HL-60/S4 treated with phorbol 12-myristate 13-acetate at 8.2 ng/mL for 4 days and 3 days (cell line): ENCODE results near the gene DUSP28.
"Not testable (repeated sequence)": the region's sequence is repeated elsewhere in the genome, so short reads cannot be mapped to it uniquely, and the experiment has no call there.

Experiments
- in situ Hi-C: fragments of 300-500 bp; cut with MboI; formaldehyde crosslinking; loops from 2 replicates; pipeline ENCODE4 v1.15.0; 2022; ENCODE audit warnings: low sequenced_read_pairs

DUSP28 gene

DNA sequence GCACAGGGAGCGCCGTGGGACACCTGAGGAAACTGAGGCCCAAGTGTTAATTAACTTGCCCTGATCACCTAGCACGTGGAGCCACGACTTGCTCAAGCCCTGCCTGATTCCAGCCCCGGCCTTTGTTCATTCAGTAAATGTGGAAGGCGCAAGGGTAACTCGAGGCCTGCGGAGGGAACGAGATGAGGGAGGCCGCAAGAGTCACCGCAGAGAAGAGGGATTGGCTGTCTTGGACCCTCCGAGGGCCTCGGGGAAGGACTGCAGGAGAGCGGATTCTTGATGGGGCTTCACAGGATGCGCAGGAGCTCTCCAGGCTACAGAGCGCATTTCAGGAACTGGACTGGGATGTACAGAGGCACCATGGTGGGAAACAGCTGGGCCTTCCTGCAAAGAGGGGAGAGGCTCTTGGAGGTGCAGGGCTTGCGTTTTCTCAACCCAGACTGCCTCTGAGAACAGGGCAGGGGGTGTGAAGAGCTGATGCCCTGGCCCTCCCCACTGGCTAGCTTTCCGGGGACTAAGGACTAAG lies 1.9 kb upstream of the DUSP28 start:
- in situ Hi-C loops, result no loop called here

DNA sequence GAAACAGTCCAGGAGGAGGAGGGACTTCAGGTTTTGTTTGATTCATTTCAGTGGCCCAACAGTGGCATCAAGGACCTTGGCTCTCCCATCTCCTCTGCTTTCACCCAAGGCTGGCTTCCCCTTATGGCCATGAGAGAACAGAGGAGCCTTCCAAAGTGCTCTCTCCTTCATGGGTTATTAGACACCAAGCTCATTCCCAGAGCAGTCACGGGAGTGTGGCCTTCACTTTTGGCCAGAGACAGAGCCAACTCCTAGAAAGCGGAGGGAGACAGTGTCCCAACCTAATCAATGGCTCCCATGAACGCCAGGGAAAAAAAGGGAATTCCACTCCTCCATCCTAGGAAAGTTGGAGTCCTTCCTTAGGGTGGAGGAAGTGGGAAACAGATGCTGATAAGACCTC lies 871 bp upstream of the DUSP28 start:
- in situ Hi-C loops, result no loop called here

DNA sequence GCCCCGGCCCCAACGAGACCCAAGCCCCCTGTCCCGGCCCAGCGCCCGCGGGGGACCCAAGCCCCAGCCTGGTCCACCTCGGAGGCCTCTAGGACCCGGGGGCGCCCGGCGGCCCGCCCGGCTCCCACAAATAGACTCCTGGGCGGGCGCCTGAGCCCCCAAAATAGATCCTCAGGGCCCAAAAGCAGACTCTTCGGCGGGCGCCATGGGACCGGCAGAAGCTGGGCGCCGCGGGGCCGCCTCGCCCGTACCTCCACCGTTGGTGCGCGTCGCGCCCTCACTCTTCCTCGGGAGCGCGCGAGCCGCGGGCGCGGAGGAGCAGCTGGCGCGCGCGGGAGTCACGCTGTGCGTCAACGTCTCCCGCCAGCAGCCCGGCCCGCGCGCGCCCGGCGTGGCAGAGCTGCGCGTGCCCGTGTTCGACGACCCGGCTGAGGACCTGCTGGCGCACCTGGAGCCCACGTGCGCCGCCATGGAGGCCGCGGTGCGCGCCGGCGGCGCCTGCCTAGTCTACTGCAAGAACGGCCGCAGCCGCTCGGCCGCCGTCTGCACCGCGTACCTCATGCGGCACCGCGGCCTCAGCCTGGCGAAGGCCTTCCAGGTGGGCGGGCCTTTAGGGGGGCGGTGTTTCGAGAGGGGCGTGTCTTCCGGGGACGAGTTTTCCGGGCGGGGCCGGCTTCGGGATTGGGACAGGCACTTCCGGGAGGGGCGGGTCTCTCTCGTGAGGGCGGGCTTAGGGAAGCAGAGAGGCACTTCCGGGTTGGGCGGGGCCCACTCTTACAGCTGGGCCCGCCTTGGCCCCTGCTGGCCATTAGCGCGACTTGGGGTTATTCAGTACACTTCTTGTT lies 545 bp downstream of the DUSP28 start:
- in situ Hi-C loops, result no loop called here

DNA sequence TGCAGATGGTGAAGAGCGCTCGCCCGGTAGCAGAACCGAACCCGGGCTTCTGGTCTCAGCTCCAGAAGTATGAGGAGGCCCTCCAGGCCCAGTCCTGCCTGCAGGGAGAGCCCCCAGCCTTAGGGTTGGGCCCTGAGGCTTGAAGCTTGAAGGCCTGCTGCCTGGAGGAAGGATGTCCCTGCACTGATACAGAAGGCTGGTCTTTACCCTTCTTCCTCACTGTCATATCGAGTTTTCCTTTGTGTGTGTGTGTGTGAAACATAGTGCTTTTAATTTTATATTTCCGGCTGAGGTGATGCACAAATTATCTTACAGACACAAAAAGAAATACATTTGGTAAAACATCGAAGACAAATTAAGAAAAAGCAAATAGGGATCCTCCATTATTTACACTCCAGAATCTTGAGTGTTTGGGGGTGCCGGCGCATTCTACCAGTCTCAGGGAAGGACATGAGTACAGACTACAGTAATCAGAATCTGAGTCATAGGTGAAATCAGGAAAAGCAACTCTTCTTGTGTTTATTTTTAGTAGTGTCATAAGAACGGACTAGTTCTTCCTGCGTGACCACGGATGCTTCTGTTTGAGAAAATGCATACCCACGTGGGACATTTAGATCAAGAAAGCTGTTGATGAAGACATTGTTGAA lies 1.3 kb downstream of the DUSP28 start:
- in situ Hi-C loops, result no loop called here

DNA sequence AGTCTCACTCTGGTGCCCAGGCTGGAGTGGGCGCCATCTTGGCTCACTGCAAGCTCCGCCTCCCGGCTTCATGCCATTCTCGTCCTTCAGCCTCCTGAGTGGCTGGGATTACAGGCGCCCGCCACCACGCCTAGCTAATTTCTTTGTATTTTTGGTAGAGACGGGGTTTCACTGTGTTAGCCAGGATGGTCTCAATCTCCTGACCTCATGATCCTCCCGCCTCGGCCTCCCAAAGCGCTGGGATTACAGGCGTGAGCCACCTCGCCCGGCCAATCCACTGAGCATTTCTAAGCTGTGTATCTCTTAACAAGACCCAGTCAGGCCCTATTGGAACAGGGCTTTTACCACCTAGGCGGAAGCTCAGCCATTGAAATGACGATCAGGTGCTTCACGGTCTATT lies 3.1 kb downstream of the DUSP28 start:
- in situ Hi-C loops, result not testable (repeated sequence)

DNA sequence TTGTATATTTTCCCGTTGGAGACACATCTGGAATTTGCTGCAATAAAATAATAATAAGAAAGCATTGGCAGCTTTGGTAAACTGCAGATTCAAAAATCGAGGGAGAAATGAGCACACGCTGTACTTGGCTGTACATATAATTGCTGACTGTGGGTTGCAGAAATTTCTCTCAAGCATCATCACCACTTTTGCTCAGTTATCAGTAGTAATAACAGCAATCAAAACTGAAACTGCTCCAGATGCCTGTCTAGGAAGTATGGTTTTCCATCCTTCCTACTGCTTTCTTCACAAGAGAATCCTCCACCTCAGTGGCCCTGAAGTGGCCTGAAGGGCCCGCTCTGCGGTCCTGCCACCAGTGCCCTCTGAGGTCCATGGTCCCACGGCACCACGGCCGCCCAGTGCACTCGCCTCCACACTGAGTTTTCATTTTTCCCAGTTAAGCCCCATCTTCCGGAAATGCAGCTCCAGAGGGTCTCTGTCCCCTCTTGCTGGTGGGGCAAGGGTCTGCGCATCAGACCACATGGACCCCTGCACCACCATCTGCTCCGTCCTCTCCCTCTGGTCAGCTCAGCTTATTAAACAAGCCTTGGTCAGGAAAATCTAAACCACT lies 3.9 kb downstream of the DUSP28 start:
- in situ Hi-C loops, result no loop called here

DNA sequence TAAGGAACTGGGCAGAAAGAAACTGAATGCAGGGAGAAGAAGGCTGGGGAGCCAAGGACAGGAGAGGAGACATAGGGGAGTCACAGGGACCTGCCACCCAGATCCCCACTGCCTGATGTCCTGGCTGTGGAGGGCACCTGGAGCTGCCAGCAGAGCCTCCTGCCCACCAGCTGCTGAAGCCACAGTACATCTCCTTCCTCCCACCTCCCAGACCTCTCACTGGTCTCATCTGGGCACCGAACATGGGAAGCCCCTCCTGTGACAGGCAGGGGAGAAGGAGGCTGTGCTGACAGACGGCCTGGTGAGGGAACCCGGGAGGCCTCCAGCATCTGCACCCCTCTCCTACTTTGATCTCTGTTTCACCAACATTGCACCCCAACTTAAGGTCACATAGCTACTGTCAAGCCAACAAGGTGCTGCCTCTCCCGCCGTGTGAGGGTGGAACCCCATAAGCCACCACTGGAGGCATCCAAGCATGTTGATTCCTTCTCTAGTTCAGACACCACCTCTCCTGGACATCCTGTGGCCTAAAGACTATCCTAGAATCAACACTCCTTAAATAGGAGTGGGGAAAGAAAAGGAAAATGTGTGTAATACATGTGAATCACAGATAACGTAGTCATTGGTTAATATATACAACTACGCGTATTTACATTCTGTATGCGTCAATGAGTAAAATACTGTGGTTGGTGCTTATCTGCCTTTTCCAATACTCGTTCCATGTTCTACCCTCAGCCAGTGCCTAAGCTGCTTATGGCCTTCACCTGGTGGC lies 4.6 kb downstream of the DUSP28 start:
- in situ Hi-C loops, result no loop called here

DNA sequence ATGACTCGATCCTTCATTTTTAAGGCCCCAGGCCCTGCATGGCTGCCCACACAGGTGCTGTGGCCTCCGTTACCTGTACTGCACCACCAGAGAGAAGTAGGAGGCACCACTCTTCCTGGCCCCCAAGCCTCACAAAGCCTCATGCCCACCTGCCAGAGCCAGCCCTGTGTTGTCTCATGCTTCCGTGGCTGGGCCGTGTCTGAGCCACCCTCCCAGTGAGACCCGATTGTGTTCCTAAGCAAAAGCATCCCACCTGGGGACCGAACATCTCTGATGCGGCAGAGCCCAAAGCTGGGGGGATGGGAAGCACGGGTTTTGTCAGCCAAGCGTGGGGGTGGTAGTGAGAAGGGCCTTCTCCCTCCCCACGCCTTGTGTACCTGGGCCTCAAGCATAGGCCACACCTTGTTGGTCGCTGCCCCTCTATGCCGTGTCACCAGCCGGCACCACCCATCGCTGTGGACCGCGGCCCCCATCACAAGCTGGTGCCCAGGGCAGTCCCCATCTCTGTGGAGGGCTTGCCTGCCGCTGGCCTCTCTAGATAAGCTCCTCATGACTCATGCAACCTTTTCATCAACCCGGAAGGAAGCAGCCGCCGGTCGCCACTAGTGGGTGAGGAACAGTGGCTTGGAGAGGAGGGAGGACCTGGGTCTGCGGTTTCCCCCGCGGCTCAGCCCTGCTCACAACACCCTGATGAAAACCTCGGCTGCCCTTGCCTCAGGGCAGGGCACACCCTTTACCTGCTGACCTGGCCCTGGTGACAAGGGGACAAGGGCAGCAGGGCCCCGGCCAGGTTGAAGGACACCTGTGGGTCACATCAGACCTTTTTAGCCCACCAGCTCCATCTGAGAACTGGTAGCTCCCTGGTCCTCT lies 5.4 kb downstream of the DUSP28 start:
- in situ Hi-C loops, result no loop called here

DNA sequence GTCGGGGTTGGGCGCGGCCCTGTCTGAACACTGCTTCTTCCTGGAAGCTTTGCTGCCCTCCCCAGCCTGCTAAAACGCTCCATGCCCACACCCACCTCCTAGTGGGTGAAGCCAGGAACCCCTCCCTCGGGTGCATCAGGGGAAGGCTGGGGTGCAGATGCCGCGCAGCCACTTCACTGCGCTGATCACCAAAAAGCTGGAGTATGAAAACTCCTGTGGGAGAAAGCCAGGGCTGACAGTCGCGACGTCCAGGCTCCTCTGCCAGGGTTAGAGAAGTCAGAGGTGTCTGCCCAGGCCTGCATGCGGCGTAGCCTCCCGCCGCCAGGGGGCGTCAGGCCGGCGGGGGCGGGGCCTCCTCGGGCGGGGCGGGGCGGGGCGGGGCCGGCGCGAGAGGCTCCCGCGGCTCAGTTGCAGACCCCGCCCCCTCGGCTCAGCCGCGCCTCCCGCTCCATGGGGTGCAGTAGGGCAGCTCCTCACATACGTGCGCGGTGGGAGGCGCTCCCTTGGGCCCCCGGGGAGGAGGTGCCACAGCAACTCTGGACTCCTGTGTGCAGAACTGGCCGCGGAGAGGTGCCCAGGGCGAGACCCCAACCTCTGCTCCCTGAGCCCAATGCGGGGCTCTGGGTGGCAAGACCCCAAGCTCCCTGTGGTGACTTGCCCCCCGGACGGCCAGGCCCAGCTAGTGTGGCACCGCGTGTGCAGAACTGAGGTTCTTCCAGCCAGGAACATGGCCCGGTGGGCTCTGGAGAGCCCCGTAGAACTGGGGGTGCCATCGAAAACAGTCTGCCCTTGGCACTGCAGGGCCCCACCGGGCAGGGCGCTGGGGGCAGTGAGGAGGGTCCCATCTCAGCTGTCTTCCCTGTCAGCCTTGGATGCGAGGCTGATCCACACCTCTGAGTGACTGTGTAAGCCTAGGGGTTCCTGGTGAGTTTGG lies 6.3 kb downstream of the DUSP28 start:
- in situ Hi-C loops, result no loop called here

DNA sequence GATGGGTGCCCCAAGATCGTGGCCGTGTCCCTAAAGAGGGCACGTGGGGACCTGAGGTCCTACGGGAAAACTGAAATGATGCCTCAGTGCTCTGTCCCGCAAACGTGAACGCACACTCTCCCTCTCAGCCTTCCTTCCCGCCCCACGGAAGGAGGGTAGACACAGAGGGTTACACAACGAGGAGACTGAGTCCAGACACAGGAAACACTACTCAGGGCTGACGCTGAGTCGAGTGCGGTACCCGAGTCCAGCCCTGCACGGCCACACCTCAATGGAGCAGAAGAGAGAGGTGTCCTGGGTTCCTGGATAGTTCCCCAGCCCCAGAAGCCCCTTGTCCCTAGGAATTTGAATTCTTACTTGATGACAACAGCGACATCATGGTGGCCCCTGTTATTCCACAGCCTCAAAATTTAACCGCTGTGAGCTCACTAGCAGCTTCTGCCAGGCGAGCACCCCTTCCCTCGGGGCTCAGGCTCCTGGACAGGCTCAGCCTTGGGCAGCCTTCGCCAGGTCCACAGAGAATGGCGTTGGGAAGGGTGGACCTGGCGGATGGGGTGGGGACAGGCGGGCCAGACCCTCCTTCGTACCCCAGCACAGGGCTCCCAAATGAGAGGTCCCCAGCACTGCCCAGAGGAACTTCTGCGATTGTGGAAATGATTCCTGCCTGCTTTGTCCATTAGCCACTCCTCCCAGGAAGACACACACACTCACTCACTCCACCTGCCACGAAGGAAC lies 7.1 kb downstream of the DUSP28 start:
- in situ Hi-C loops, result no loop called here

DNA sequence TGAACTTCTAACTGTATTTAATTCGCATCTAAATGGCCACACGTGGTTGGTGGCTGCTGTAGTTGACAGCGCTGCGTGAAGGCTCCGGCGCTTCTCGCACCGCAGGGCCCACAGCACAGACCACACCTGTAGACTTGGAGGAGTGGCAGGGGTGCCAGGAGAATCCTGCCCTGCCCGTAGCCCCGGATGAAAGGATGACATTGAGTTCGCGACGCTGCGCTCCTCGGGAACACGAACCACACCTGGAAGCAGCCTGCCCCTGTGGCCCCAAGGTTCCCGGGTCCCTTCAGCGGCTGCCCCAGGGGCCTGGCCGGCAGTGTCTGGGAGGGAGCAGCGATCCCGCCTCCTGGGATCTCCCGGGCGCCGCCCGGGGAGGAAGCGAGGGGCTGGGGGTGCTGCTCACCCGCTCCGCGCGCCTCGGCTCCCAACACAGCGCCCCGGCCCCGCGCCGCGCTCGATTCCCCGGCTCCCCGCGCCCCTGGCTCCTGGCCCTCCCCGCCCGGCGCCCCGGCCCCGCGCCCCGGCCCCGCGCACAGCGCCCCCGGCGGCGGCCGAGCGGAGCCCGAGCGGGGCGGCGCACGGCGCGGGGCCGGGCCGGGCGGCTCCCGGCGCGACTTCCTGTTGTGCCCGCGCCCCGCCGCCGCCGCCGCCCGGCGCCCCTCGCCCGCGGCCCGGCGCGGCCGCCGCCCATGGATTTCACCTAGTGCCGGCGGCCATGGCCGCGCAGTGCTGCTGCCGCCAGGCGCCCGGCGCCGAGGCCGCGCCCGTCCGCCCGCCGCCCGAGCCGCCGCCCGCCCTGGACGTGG lies 7.9 kb downstream of the DUSP28 start, which contains the start of gene RNPEPL1:
Gene RNPEPL1 (plus strand): TSS at position 613 of the 806 bp plus-strand sequence. CDS start 103 bp downstream, at position 716.
- in situ Hi-C loops, result no loop called here

DNA sequence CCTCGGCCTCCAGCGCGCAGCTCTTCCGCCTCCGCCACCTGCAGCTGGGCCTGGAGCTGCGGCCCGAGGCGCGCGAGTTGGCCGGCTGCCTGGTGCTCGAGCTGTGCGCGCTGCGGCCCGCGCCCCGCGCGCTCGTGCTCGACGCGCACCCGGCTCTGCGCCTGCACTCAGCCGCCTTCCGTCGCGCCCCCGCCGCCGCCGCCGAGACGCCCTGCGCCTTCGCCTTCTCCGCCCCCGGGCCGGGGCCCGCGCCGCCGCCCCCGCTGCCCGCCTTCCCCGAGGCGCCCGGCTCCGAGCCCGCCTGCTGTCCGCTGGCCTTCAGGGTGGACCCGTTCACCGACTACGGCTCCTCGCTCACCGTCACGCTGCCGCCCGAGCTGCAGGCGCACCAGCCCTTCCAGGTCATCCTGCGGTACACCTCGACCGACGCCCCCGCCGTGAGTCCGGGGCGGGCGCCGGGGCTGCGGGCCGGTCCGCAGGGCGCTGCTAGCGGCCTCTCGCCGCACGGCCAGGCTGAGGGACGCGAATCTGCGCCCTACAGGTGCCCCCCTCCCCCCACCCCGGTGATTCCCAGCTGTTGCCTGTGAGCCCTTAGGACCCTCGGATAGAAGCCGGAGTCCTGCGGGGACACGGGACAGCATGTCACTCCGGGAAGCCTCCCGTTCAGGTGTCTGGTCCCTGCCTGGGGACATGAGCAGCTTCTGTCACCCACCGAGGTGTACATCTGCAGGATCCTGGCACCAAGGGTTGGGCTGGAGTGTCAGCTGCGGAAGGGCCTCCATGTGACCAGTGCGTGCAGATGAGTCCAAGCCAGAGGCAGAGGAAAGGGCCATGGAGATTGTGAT lies 8.7 kb downstream of the DUSP28 start:
- in situ Hi-C loops, result no loop called here

DNA sequence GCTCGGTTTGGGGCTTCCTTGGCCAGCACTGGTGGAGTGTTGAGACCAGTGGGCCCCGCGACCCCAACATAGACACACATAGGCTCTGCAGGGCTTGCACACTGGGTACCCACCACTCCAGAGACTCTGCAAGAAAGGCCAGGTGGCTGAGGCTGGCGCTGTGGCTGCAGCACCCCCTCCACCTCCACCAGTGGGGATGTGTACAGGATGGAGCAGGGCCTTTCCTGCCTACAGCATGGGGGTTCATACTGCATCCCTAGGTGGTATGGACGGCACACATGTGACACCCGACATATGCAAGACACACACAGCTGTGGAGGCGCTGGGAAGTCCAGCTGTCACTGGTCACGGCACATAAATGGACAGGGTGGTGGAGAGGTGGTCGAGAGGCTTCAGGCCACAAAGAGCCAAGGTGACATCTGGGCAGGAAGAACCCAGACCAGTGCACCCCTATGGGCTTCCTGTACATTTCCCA lies 9.4 kb downstream of the DUSP28 start:
- in situ Hi-C loops, result no loop called here

DNA sequence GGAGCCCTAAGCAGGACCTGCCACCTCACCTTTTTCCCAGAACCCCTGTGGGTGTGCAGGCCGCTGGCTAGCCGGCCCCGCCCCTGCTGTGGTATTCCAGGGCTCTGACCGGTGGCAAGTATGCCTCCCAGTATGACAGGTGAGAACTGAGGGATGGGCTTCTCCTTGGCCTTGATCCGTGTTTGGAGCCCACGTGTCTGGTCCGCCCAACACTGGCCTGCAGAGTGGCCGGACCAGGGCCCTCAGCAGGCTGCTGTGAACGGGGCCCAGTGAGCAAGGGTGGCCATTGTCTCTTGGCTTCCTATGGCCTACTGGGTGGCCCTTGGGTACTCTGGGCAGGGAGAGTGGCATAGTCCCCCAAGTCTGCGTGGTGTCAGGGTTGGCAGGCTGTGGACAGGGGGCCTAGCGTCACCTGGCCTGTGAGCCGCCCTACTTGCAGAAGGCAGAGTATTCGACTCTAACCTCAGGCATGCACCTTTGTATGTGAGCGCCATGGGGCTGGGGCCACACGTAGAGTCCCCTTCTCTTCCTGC lies 9.9 kb downstream of the DUSP28 start:
- in situ Hi-C loops, result no loop called here

DNA sequence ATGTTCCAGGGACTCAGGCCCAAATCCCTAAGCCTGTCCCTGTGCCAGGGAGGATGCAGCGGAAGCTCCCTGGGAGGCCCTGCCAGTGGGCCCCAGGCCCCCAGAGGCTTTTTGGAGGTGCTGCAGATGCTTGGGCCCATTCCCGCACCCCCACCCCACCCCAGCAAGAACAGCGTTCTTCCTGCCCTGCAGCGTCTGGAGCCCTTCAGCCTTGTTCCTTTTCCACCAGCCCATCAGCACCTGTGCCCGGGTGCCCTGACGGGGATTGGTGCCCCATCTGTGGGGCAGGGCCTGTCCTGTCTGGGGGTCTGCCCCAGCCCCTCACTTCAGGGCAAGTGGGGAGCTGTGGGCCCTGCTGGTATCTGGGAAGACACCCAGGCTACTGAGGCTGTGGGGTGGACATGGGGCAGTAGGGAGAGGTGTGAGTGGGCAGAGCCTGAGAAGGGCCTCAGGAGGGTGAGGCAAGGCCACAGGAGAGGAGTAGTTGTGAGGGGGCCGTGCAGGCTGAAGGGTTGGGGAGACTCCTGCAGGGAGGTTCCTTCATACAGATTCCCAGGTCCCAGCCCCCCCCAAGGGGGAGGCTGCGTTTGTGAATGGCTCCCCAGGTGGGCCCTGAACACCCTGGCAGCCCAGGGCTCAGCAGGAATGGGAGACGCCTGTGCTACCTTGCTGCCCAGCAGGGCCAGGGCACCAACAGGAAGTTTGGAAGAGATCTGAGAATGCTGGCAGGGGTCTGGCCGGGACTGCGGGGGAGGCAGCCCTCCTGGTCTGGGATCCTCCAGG lies 10.6 kb downstream of the DUSP28 start:
- in situ Hi-C loops, result no loop called here
